Measurements from ENCODE around the gene LDLRAD3. TPM values are rescaled to one million over a fixed set of nuclear protein-coding genes. Genes with fewer than 3 reads are reported as not detected.

LDLRAD3 gene
- total RNA-seq, 1 experiment from 2014 or later, result 12.1 TPM

GRCh38 chr11:36077368-36077767 is 133.5 kb downstream of the LDLRAD3 start:
- TF ChIP-seq CTCF (conservative IDR thresholded peaks at IDR 0.05), result no peak
- no peak overlapping the region for H3K4me2 ChIP-seq (ENCODE audit: insufficient read depth, insufficient read length, low read length)
- H3K18ac ChIP-seq (ENCODE audit: insufficient read length, low read depth, low read length), result no peak overlapping the region
- H2AFZ ChIP-seq (ENCODE audit: low read length), result no peak overlapping the region
- H3K4ac ChIP-seq (ENCODE audit: low read depth, low read length), result no peak overlapping the region; the same call in 1 of the 2 replicates
- peak overlapping the region; percentile 79 for H3K14ac ChIP-seq (ENCODE audit: insufficient read depth, low read length)
- WGBS (ENCODE audit: extremely low coverage, insufficient read length, low lambda C conversion rate), result no CpG with 5 or more reads among the region's 4 CpGs
- peaks cover 20 to 22% of the 10 kb centered on the region in 2 experiments for H3K4me1 Mint-ChIP-seq
- no peak overlapping the region for H2BK12ac ChIP-seq (ENCODE audit: insufficient read length, low read depth, low read length)
- H3K27me3 ChIP-seq (ENCODE audit: insufficient read depth, low read length), result no peaks in the 10 kb centered on the region
- no peak overlapping the region for H3K27ac ChIP-seq (ENCODE audit: insufficient read length, low read depth, low read length)
- H3K9me3 Mint-ChIP-seq, result peaks cover 19 to 26% of the 10 kb centered on the region in 2 experiments
- H3K79me1 ChIP-seq (ENCODE audit: insufficient read depth, low read depth, low read length, poor library complexity, severe bottlenecking), result no peaks in the 10 kb centered on the region
- H3K79me2 ChIP-seq (ENCODE audit: insufficient read depth, low read length), result no peaks in the 10 kb centered on the region
- H3K23me2 ChIP-seq (ENCODE audit: insufficient read length, low read depth, low read length, poor library complexity, severe bottlenecking), result no peaks in the 10 kb centered on the region
- H2BK15ac ChIP-seq (ENCODE audit: low read depth, low read length), result no peak overlapping the region
- H2BK120ac ChIP-seq (ENCODE audit: low read depth, low read length, poor library complexity, severe bottlenecking), result no peak overlapping the region
- H3T11ph ChIP-seq (ENCODE audit: low read length), result no peak overlapping the region
- no peak overlapping the region for H3K4me3 Mint-ChIP-seq
- DNase-seq, result no peak
- H4K5ac ChIP-seq (ENCODE audit: insufficient read length, low read depth, low read length), result no peak overlapping the region
- no peaks in the 10 kb centered on the region for H3K9me3 ChIP-seq (ENCODE audit: control insufficient read depth, low read depth, low read length)
- H4K20me1 ChIP-seq (ENCODE audit: control insufficient read depth, insufficient read depth, insufficient read length), result no peaks in the 10 kb centered on the region
- H2BK5ac ChIP-seq (ENCODE audit: insufficient read length, low read length), result no peak overlapping the region
- H4K8ac ChIP-seq (replicated peaks; ENCODE audit: insufficient read length, low read depth, low read length), result no peak overlapping the region
- no peak overlapping the region for H3K56ac ChIP-seq (ENCODE audit: insufficient read length, low read depth, low read length)
- no peak overlapping the region for H3K9ac ChIP-seq (ENCODE audit: extremely low read depth, insufficient read length, low read length)
- no peak overlapping the region for H4K91ac ChIP-seq (ENCODE audit: insufficient read length, low read depth, low read length)
- H2BK20ac ChIP-seq (ENCODE audit: low read depth, low read length, poor library complexity, severe bottlenecking), result no peak overlapping the region
- H3K23ac ChIP-seq (ENCODE audit: insufficient read length, low read depth, low read length), result no peak overlapping the region
- no peak overlapping the region for H2AK5ac ChIP-seq (ENCODE audit: insufficient read length, low read length)
- no peaks in the 10 kb centered on the region for H3K27me3 Mint-ChIP-seq (ENCODE audit: low read depth)
- no peaks in the 10 kb centered on the region; the same call in 1 of the 2 replicates for H3K4me1 ChIP-seq (ENCODE audit: insufficient read depth, low read length)
- no peak overlapping the region; a peak in 1 of 7 replicates for H3K27ac Mint-ChIP-seq
- H3K36me3 Mint-ChIP-seq (ENCODE audit: insufficient read depth in 1 of 3, low read depth in 3 of 3), result peaks cover 18 to 33% (median 28%) of the 10 kb centered on the region in 3 experiments
